IPS-18c (cell line): ENCODE measurements around the gene RPN2.
"Not testable (repeated sequence)": the region's sequence is repeated elsewhere in the genome, so short reads cannot be mapped to it uniquely, and the experiment has no call there.

Experiments
- H3K4me3 ChIP-seq: 2 replicates; pipeline ENCODE4 v1.7.0; 2013; ENCODE audit warnings: low read depth, mild to moderate bottlenecking, low read length, moderate library complexity; ENCODE audit not compliant: insufficient read depth
- H3K9me3 ChIP-seq: one replicate; pipeline ENCODE4 v1.6.1; 2013; ENCODE audit warnings: mild to moderate bottlenecking, low read length, moderate library complexity; ENCODE audit not compliant: control insufficient read depth, insufficient read depth

The RPN2 gene

DNA sequence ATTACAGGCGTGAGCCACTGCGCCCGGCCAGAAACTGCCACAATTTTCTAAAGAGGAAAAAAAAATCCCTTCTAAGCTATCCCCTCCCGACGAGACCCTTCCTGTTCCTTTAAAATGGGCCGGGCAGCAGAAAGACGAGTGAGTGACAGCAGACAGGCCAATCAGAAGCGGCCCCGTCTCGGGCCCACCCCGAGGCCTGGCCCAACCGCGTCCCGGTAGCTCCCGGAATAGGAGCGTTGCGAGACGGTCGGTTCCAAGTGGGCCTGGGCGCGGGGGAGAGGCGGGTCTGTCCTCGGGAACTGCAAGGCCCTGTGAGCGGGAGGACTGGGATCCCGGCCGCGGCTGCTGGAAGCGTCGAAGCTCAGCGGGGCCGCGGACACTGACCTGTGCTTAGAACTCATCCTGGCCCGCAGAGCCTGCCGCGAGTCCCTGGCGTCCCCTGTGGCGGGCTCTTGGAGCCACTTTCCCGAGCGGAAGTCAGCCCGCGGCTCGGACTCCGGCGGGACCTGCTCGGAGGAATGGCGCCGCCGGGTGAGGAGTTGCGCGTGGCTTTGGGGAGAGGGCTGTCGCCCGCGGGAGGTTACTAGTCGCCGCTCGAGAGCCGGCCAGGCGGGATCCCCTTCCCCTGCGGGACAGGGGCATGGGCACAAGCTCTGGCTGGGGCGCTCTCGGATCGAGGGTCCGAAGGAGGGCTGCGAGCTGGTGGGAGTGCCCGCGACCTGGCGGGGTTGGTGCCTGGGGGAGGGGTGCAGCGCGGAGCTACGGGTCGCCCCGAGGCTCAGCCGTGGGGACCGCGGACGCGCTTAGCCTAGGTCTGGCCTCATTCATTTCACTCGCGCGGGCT, at the start of gene RPN2, which contains the start of gene MROH8:
Gene RPN2 (plus strand): TSS at position 492 of the 844 bp plus-strand sequence. CDS start 27 bp downstream, at position 519.
Gene MROH8 (minus strand): TSS at position 710 of the 844 bp plus-strand sequence.
- peak within 1 kb of the TSS; percentile 97 for H3K4me3 ChIP-seq
- no peaks in the 10 kb centered on the region for H3K9me3 ChIP-seq

- H3K4me3 ChIP-seq = no peak overlapping the region
- peaks cover 2% of the 10 kb centered on the region for H3K9me3 ChIP-seq
Measured at GRCh38 chr20:37131486-37131885, 47.6 kb upstream of the RPN2 start.

DNA sequence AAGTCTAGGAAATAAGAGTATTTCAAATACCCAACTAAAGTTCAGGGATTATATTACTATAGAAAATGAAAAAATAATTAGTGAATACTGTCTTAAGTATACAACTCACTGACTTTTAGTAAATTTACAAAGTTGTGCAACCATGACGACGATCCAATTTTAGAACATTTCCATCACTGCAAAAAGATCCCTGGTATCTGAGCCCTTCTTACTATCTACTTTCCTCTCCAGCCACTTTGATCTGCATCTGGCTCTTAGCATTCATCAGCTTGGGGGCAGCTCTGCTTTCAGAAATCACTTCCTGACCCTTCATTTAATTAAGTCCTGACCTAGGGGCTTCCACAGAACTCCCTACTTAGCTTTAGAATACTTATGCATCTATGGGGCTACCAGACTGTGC, 45.2 kb upstream of the RPN2 start:
- Histone ChIP-seq H3K4me3 (no peak overlapping the region), H3K9me3 (peaks cover 2% of the 10 kb centered on the region)

- Histone ChIP-seq H3K9me3 (no peaks in the 10 kb centered on the region), H3K4me3 (no peak overlapping the region)
Measured at GRCh38 chr20:37137547-37137946, 41.6 kb upstream of the RPN2 start.

DNA sequence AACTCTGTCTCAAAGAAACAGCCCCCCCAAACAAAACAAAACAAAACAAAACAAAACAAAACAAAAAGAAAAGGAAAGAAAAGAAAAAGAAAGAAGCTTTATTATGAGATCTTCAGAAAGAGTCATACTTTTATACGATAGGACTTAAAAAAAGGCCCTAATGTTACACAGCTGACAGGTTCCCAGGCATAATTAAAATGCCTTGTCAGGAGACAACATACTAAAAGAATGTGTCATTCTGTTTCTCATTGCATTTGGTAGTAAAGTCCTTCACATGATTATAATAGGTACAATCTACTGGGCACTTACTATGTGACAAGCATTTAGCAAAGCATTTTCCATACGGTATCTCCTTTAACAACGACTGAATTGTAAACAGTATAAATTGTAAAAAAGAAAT, 36.4 kb upstream of the RPN2 start:
- Histone ChIP-seq H3K9me3 (no peaks in the 10 kb centered on the region), H3K4me3 (no peak overlapping the region)

- Histone ChIP-seq H3K4me3 (no peak overlapping the region), H3K9me3 (no peaks in the 10 kb centered on the region)
Measured at GRCh38 chr20:37144856-37145404, 34.2 kb upstream of the RPN2 start.

DNA sequence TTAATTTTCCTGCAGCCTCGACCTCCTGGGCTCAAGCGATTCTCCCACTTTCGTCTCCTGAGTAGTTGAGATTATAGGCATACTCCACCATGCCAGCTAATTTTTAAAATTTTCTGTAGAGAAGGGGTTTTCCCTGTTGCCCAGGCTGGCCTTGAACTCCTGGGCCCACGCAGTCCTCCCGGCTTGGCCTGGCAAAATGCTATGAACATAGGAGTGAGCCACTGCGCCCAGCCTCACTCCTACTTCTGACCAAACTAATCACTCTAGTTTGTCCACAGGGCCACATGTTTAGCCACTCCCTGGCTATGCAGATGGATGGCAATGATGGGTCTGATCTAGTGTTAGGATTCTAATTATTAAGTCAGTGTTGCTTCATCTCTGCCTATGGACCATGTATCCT, 31.9 kb upstream of the RPN2 start:
- no peaks in the 10 kb centered on the region for H3K9me3 ChIP-seq
- H3K4me3 ChIP-seq = no peak overlapping the region

DNA sequence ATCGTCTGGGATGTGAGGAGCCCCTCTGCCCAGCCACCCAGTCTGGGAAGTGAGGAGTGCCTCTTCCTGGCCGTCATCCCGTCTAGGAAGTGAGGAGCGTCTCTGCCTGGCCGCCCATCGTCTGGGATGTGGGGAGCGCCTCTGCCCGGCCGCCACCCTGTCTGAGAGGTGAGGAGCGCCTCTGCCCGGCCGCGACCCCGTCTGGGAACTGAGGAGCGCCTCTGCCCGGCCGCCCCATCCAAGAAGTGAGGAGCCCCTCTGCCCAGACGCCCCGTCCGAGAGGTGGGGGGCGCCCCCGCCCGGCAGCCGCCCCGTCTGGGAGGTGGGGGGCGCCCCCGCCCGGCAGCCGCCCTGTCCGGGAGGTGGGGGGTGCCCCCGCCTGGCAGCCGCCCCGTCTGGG, 28.3 kb upstream of the RPN2 start:
- not testable (repeated sequence) for H3K9me3 ChIP-seq

DNA sequence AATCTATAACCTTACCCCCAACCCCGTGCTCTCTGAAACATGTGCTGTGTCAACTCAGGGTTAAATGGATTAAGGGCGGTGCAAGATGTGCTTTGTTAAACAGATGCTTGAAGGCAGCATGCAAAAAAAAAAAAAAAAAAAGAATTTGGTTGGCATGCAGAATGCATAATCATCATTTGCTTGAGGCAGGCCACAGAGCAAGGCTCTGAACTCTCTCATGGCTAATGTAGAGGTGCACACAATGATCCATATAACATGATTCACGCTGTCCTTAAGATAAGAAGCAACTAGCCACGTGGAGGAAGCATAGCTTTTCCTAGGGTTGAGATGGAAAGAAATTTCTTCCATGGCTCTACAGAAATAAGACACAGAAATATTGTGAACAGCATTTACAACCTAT, 27.6 kb upstream of the RPN2 start:
- no peaks in the 10 kb centered on the region for H3K9me3 ChIP-seq
- no peak overlapping the region for H3K4me3 ChIP-seq

More for the DNA sequence above, 28.3 kb upstream of the RPN2 start:
- not testable (repeated sequence) for H3K4me3 ChIP-seq

DNA sequence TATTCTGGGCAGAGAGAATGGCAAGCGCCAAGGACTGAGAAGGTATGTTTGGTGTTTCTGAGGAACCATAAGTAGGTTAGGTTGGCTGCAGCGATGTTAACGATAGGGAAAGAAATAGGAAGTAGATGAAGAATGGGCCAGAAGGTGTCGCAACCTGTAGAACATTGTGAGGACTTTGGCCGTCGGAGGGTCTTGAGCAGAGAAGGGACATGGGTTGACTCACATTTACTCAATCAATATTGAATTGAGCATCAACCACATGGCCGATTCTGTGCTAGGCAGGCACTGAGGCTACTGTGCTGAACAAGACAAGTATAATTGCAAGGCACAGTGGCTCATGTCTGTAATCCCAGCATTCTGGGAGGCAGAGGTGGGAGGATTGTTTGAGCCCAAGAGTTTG, 26.8 kb upstream of the RPN2 start:
- Histone ChIP-seq H3K4me3 (no peak overlapping the region), H3K9me3 (no peaks in the 10 kb centered on the region)

DNA sequence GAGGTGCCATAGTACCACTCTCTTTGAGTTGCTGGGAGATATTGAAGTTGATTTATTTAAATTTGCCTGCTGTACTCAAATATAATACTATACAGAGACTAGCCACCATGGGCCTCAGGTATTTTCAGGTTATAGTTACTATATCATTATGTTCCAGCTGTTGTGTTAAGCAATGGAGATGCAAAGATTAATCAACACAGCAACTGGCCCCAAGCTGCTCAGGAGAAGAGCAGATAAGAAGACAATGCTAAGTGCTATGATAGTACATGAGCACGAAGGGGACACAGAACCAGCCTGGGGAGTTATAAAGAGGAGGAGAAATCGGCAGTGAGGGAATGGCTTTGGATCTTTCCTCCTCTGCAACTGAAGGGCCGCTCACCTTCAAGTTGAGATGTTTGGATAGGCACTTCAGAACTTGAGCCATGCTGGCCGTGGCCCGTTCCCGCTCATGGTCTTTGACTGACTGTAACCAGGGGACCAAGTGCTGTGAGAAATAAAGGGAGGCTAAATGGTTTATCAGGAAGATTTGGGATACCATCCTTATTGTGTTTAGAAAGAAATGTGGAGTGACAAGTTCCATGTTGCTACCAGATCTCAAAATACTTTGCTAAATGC, 24.3 kb upstream of the RPN2 start:
- H3K4me3 ChIP-seq = no peak overlapping the region
- H3K9me3 ChIP-seq = no peaks in the 10 kb centered on the region

DNA sequence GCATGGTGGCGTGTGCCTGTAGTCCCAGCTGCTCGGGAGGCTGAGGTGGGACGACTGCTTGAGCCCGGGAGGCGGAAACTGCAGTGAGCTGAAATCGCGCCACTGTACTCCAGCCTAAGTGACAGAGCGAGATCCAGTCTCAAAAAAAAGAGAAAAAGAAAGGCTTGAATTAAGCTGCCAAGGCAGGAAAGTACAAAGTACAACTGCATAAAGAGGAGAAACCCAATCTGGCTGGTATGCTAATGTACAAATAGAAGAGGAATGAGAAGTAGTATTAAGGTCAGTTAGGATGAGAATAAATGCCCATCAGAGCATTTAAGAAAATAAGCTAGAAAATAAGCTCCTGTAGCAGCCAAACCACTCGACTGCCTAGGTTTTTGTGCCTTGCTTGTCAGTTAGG, 23.1 kb upstream of the RPN2 start:
- H3K9me3 ChIP-seq = no peaks in the 10 kb centered on the region
- no peak overlapping the region for H3K4me3 ChIP-seq

- no peaks in the 10 kb centered on the region for H3K9me3 ChIP-seq
- H3K4me3 ChIP-seq = no peak overlapping the region
Measured at GRCh38 chr20:37158248-37158647, 20.9 kb upstream of the RPN2 start.

DNA sequence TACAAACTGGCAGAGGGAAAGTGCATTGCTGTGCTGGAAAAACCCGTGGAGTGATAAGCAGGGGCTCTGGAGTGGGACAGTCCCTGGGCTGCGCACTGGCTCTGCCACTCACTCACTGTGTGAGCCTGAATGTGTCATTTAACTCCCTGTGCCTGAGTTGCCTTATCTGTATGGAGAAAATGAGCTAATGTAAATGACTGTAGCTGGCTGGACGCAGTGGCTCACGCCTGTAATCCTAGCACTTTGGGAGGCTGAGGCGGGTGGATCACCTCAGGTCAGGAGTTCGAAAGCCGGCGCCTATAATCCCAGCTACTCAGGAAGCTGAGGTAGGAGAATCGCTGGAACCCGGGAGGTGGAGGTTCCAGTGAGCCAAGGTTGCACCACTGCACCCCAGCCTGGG, 18.4 kb upstream of the RPN2 start:
- Histone ChIP-seq H3K4me3 (no peak overlapping the region), H3K9me3 (no peaks in the 10 kb centered on the region)

DNA sequence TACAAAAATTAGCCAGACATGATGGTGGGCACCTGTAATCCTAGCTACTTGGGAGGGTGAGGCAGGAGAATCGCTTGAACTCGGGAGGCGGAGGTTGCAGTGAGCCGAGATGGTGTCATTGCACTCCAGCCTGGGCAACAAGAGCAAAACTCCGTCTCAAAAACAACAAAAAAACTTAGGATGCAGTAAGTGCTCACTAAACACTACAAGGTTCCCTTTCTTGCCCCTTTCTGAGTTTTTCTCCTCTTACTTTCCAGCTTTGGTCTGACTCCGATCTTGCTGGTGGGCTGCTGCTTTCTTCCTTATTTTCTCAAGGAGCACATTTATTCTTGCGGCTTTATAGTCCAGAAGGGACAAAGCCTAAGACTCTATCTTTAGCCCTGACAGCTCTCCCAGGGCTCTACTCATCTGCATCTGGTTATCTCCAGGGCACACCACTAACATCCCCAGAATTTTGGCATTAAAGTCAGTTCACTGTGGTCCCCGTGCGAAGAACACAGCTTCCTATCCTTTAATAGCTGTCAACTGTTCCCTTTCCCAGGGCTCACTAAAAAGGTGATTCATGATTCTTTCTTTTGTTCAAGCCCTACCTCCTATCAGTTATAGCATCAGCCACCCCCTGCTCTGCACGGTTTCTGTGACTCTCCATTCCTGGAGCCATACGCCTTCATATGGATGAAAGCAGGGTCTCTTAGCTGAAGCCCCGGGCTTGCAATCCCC, 17.1 kb upstream of the RPN2 start:
- no peaks in the 10 kb centered on the region for H3K9me3 ChIP-seq
- no peak overlapping the region for H3K4me3 ChIP-seq

DNA sequence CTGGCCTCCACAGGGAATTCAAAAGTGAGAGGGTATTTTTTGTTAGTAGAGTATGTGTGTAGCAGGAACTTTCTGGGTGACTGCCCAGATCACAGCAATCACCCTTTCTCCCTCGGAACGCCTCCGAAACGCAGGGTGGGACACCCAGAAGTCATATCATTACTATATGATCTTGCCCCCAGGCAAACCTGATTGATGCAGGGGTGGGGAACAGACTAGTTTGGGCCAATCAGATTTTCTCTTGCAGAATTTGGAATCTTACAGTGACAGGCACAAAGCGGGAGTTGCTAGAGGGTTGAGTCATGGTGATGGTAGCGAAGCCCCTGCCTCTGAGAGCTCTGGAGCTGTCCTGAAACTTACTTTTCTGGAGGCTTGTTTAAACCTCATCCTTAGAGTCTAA, 16.5 kb upstream of the RPN2 start:
- H3K9me3 ChIP-seq = no peaks in the 10 kb centered on the region

DNA sequence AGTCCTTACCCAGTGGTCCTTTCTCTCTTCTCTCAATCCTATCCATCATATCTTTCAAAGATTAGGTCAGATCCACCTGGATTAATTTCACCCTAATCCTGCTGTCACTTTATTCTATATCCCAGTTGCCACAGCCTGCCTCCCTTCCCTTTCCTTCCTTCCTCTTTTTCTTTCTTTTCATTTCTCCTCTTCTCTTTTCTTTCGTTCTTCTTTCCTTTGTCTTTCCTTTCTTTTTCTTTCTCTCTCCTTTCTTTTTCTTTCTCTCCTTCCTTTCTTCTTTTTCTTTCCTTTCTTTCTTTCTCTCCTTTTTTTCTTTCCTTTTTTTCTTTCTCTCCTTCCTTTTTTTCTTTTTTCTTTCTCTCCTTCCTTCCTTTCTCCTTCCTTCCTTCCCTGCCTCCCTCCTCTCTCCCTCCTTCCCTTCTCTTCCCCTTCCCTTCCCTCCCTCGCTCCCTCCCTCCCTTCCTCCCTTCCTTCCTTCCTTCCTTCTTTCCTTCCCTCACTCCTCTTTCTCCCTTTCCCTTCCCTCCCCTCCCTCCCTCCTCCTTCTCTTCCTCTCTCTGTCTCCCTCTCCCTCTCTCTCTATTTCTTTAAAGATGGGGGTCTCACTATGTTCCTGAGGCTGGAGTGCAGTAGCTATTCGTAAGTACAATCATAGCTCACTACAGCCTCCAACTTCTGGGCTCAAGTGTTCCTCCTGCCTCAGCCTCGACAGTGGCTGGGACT, 15.1 kb upstream of the RPN2 start:
- no peaks in the 10 kb centered on the region for H3K9me3 ChIP-seq
- no peak overlapping the region for H3K4me3 ChIP-seq

More for the DNA sequence above, 16.5 kb upstream of the RPN2 start:
- no peak overlapping the region for H3K4me3 ChIP-seq
